Choroid plexus epithelial cell (primary cell): ENCODE results near the gene USP36.

Experiments
- DNase-seq: peaks from one replicate; pipeline ENCODE4 v3.0.0-alpha.2; 2010; ENCODE audit warnings: low read depth
- H3K4me3 ChIP-seq: 2 replicates; pipeline ENCODE4 v1.5.1; 2011; ENCODE audit warnings: low read depth, mild to moderate bottlenecking, control low read depth, low read length, moderate library complexity
- CTCF ChIP-seq: conservative IDR thresholded peaks from 2 replicates; pipeline ENCODE4 v1.5.1; 2011; ENCODE audit warnings: low read depth, mild to moderate bottlenecking, control low read depth, inconsistent platforms, low read length, moderate library complexity

USP36 gene

GRCh38 chr17:78826836-78827509 lies 13.6 kb downstream of the USP36 start:
- no peak for DNase-seq
- TF ChIP-seq CTCF, result no peak
- H3K4me3 ChIP-seq, result no peak overlapping the region

- TF ChIP-seq CTCF, result no peak
- peak; percentile 73 for DNase-seq
Measured at GRCh38 chr17:78826421-78826820, 14.2 kb downstream of the USP36 start.

GRCh38 chr17:78825696-78826095 lies 14.9 kb downstream of the USP36 start:
- no peak for TF ChIP-seq CTCF
- no peak overlapping the region for H3K4me3 ChIP-seq
- no peak for DNase-seq

More at GRCh38 chr17:78826421-78826820, 14.2 kb downstream of the USP36 start:
- no peak overlapping the region for H3K4me3 ChIP-seq

- no peak overlapping the region for H3K4me3 ChIP-seq
- no peak for DNase-seq
- no peak for TF ChIP-seq CTCF
Measured at GRCh38 chr17:78824240-78824639, 16.4 kb downstream of the USP36 start.

- peak; percentile 32 for TF ChIP-seq CTCF
- no peak overlapping the region for H3K4me3 ChIP-seq
- DNase-seq, result no peak
Measured at GRCh38 chr17:78823282-78824046, 17.1 kb downstream of the USP36 start.

- TF ChIP-seq CTCF, result no peak
- peak; percentile 96 for DNase-seq
- no peak overlapping the region for H3K4me3 ChIP-seq
Measured at GRCh38 chr17:78822552-78822951, 18.1 kb downstream of the USP36 start.
